Vagina (tissue), 2 donors: ENCODE data around the gene MTCL1. TPM values are rescaled to one million over a fixed set of nuclear protein-coding genes. Genes with fewer than 3 reads are reported as not detected.

Experiments used
- DNase-seq, 2 donors: peaks; one replicate each; pipeline ENCODE4 v3.0.0-alpha.2; 2017; ENCODE audit errors: extremely low spot score in 2 of 2
- H3K27ac ChIP-seq: fragments of 200-600 bp; sonication (generic); one replicate; pipeline ENCODE4 v1.5.1; 2019
- H3K27me3 ChIP-seq: fragments of 200-600 bp; sonication (generic); one replicate; pipeline ENCODE4 v1.5.1; 2019
- H3K36me3 ChIP-seq, 2 donors: fragments of 200-600 bp; sonication (generic); one replicate each; pipeline ENCODE4 v1.5.1; 2017 to 2019
- H3K4me1 ChIP-seq: fragments of 200-600 bp; sonication (generic); one replicate; pipeline ENCODE4 v1.5.1; 2019
- H3K4me3 ChIP-seq, 2 donors: fragments of 200-600 bp; sonication (generic); 1 replicate in 1 of 2; 2 replicates in 1 of 2; pipeline ENCODE4 v1.5.1; 2016 to 2019
- H3K9me3 ChIP-seq: fragments of 200-600 bp; sonication (generic); one replicate; pipeline ENCODE4 v1.5.1; 2019
- CTCF ChIP-seq, 3 experiments: fragments of 450-650 bp in 2 of 3; fragments of 200-600 bp in 1 of 3; sonication (generic) in 1 of 3; IDR thresholded peaks; one replicate each; pipeline ENCODE4 v1.5.1; 2017 to 2019; ENCODE audit warnings: antibody characterized with exemption in 3 of 3, mild to moderate bottlenecking in 2 of 3, moderate library complexity in 2 of 3
- POLR2A ChIP-seq, 2 donors: fragments of 450-650 bp; IDR thresholded peaks; one replicate each; pipeline ENCODE4 v1.6.1; 2017; ENCODE audit warnings: antibody characterized with exemption in 2 of 2, mild to moderate bottlenecking in 2 of 2, moderate library complexity in 2 of 2
- POLR2AphosphoS5 ChIP-seq, 2 donors: sonication (generic); formaldehyde crosslinking; IDR thresholded peaks; one replicate each; pipeline ENCODE4 v1.9.0; 2017; ENCODE audit warnings: antibody characterized with exemption in 2 of 2, mild to moderate bottlenecking in 2 of 2, low read depth in 1 of 2; ENCODE audit not compliant: insufficient read depth in 1 of 2
- intact Hi-C: fragments of 100-400 bp; cut with DNase I; formaldehyde crosslinking; loops from one replicate; pipeline ENCODE4 v1.15.1; 2023
- total RNA-seq: library from RNA; depleted of rRNA; stranded (reverse); fragments of >200 nt; gene quantifications from one replicate; pipeline ENCODE4 v1.2.3, GENCODE V29; 2016

The MTCL1 gene
- total RNA-seq, 1 donor from 2014 or later = 23.6 TPM

GRCh38 chr18:8699948-8700347, 5.4 kb upstream of the MTCL1 start:
- Histone ChIP-seq H3K9me3 (no peaks in the 10 kb centered on the region), H3K4me1 (no peaks in the 10 kb centered on the region), H3K4me3 (no peak overlapping the region), H3K36me3 (no peaks in the 10 kb centered on the region), H3K27me3 (no peaks in the 10 kb centered on the region), H3K27ac (no peak overlapping the region)
- no peak for DNase-seq
- intact Hi-C loops = loop anchor here (10.0 kb wide), 1 partner anchor 295 kb away; no protein-coding TSS in a partner anchor
- TF ChIP-seq POLR2A (IDR thresholded peaks at IDR 0.05) (no peak), POLR2AphosphoS5 (IDR thresholded peaks at IDR 0.05; ENCODE audit: insufficient read depth in 1 of 2, low read depth in 1 of 2) (no peak)

- Histone ChIP-seq H3K4me3 (no peak overlapping the region), H3K27ac (no peak overlapping the region), H3K9me3 (no peaks in the 10 kb centered on the region), H3K4me1 (no peaks in the 10 kb centered on the region), H3K27me3 (no peaks in the 10 kb centered on the region), H3K36me3 (no peaks in the 10 kb centered on the region)
- TF ChIP-seq CTCF (IDR thresholded peaks at IDR 0.05) = no peak
- TF ChIP-seq POLR2AphosphoS5 (IDR thresholded peaks at IDR 0.05; ENCODE audit: insufficient read depth in 1 of 2, low read depth in 1 of 2) = no peak
- TF ChIP-seq POLR2A (IDR thresholded peaks at IDR 0.05) = no peak
- no peak for DNase-seq
- intact Hi-C loops = no loop called here
Measured at GRCh38 chr18:8701546-8702118, 3.7 kb upstream of the MTCL1 start.

GRCh38 chr18:8702668-8703067, 2.7 kb upstream of the MTCL1 start:
- Histone ChIP-seq H3K4me3 (no peak overlapping the region), H3K9me3 (no peaks in the 10 kb centered on the region), H3K36me3 (no peaks in the 10 kb centered on the region), H3K4me1 (peaks cover 8% of the 10 kb centered on the region), H3K27ac (no peak overlapping the region), H3K27me3 (no peaks in the 10 kb centered on the region)
- TF ChIP-seq POLR2A (IDR thresholded peaks at IDR 0.05) = no peak
- no peak for TF ChIP-seq CTCF (IDR thresholded peaks at IDR 0.05)
- TF ChIP-seq POLR2AphosphoS5 (IDR thresholded peaks at IDR 0.05; ENCODE audit: insufficient read depth in 1 of 2, low read depth in 1 of 2) = no peak
- intact Hi-C loops = no loop called here
- peak in 1 of 2 donors; percentile 8 for DNase-seq

- no peak overlapping the region for H3K27ac ChIP-seq
- DNase-seq = peak in 1 of 2 donors; percentile 64
- H3K4me1 ChIP-seq = peaks cover 8% of the 10 kb centered on the region
- no peaks in the 10 kb centered on the region for H3K27me3 ChIP-seq
- intact Hi-C loops = no loop called here
- no peak overlapping the region for H3K4me3 ChIP-seq
- no peak for TF ChIP-seq CTCF (IDR thresholded peaks at IDR 0.05)
- TF ChIP-seq POLR2A (IDR thresholded peaks at IDR 0.05) = no peak
- no peak for TF ChIP-seq POLR2AphosphoS5 (IDR thresholded peaks at IDR 0.05; ENCODE audit: insufficient read depth in 1 of 2, low read depth in 1 of 2)
- no peaks in the 10 kb centered on the region for H3K36me3 ChIP-seq
- no peaks in the 10 kb centered on the region for H3K9me3 ChIP-seq
Measured at GRCh38 chr18:8703092-8703709, 2.2 kb upstream of the MTCL1 start.

- peak in 1 of 2 donors; percentile 86 for DNase-seq
- Histone ChIP-seq H3K36me3 (no peaks in the 10 kb centered on the region), H3K9me3 (no peaks in the 10 kb centered on the region), H3K27ac (peak overlapping the region; percentile 76), H3K27me3 (no peaks in the 10 kb centered on the region), H3K4me1 (peaks cover 14% of the 10 kb centered on the region), H3K4me3 (peak overlapping the region; percentile 52 to 84)
- intact Hi-C loops = no loop called here
- no peak for TF ChIP-seq CTCF (IDR thresholded peaks at IDR 0.05)
- TF ChIP-seq POLR2AphosphoS5 (IDR thresholded peaks at IDR 0.05; ENCODE audit: insufficient read depth in 1 of 2, low read depth in 1 of 2) = no peak
- no peak for TF ChIP-seq POLR2A (IDR thresholded peaks at IDR 0.05)
Measured at GRCh38 chr18:8703781-8704301, 1.5 kb upstream of the MTCL1 start.
